ENCODE measurements around the gene WDR6.

WDR6 gene

GRCh38 chr3:49013738-49014660, 6.8 kb downstream of the WDR6 start:
- no peak for DNase-seq (ENCODE audit: low read depth)

GRCh38 chr3:49015072-49015471, 7.9 kb downstream of the WDR6 start:
- DNase-seq (ENCODE audit: low read depth) = no peak

GRCh38 chr3:49015765-49016164, 8.6 kb downstream of the WDR6 start:
- DNase-seq (ENCODE audit: low read depth) = no peak

GRCh38 chr3:49016414-49017228, 9.4 kb downstream of the WDR6 start:
- DNase-seq (ENCODE audit: low read depth) = no peak

- DNase-seq (ENCODE audit: low read depth) = no peak
These were observed 10.2 kb downstream of the WDR6 start for GRCh38 chr3:49017229-49017970.

- DNase-seq (ENCODE audit: low read depth) = peak; percentile 60
These were observed 10.9 kb downstream of the WDR6 start, which contains the start of gene DALRD3 for GRCh38 chr3:49017971-49018706. Gene DALRD3, minus strand, starts transcription at chr3:49018580. Its CDS starts 16 bp downstream, at chr3:49018564.

- no peak for DNase-seq (ENCODE audit: low read depth)
These were observed 11.5 kb downstream of the WDR6 start for GRCh38 chr3:49018707-49019006.

GRCh38 chr3:49019941-49020329, 12.7 kb downstream of the WDR6 start:
- no peak for DNase-seq (ENCODE audit: low read depth)

GRCh38 chr3:49020330-49021212, 13.4 kb downstream of the WDR6 start:
- DNase-seq (ENCODE audit: low read depth) = no peak

GRCh38 chr3:49021213-49021812, 14.1 kb downstream of the WDR6 start:
- DNase-seq (ENCODE audit: low read depth) = peak; percentile 98

- DNase-seq (ENCODE audit: low read depth) = peak; percentile 90
These were observed 14.9 kb downstream of the WDR6 start, which contains the start of gene NDUFAF3 for GRCh38 chr3:49021813-49022687. Gene NDUFAF3, plus strand, starts transcription at chr3:49022121. Its CDS starts 24 bp downstream, at chr3:49022145.

GRCh38 chr3:49022688-49023171, 15.5 kb downstream of the WDR6 start:
- DNase-seq (ENCODE audit: low read depth) = no peak

- no peak for DNase-seq (ENCODE audit: low read depth)
These were observed 16.6 kb downstream of the WDR6 start for GRCh38 chr3:49023775-49024174.

GRCh38 chr3:49024449-49024848, 17.3 kb downstream of the WDR6 start:
- no peak for DNase-seq (ENCODE audit: low read depth)

- DNase-seq (ENCODE audit: low read depth) = no peak
These were observed 18.0 kb downstream of the WDR6 start for GRCh38 chr3:49025005-49025792.

GRCh38 chr3:49025793-49026520, 18.8 kb downstream of the WDR6 start:
- no peak for DNase-seq (ENCODE audit: low read depth)

- DNase-seq (ENCODE audit: low read depth) = no peak
These were observed 19.3 kb downstream of the WDR6 start for GRCh38 chr3:49026536-49026935.

Data from activated T-cell treated with anti-CD3 and anti-CD28 coated beads for 24 hours (primary cell).